Body of pancreas (tissue), 4 donors: ENCODE measurements around the gene GNG12. TPM values are rescaled to one million over a fixed set of nuclear protein-coding genes. Genes with fewer than 3 reads are reported as not detected.

Experiments
- ATAC-seq: fragments of 150-250 bp; one replicate; pipeline ENCODE4 v1.9.1; 2016
- DNase-seq, 4 donors: peaks; one replicate each; pipeline ENCODE4 v3.0.0-alpha.2; 2019
- H3K27ac ChIP-seq, 4 donors: fragments of 200-600 bp; sonication (generic); 1 replicate in 3 of 4; 2 replicates in 1 of 4; pipeline versions ENCODE4 v1.5.1 to v1.6.1; 2016 to 2019; ENCODE audit warnings: mild to moderate bottlenecking in 1 of 4, mixed read lengths in 1 of 4, moderate library complexity in 1 of 4
- H3K27me3 ChIP-seq, 2 donors: fragments of 200-600 bp; sonication (generic); one replicate each; pipeline ENCODE4 v1.6.0; 2016; ENCODE audit warnings: mild to moderate bottlenecking in 1 of 2
- H3K36me3 ChIP-seq, 2 donors: fragments of 200-600 bp; sonication (generic); replicated peaks in 1 of 2; 2 replicates each; pipeline ENCODE4 v1.5.1; 2016; ENCODE audit warnings: low read depth in 2 of 2; ENCODE audit not compliant: insufficient read depth in 1 of 2
- H3K4me1 ChIP-seq: fragments of 200-600 bp; sonication (generic); one replicate; pipeline ENCODE4 v1.6.0; 2016
- H3K4me3 ChIP-seq, 2 donors: fragments of 200-600 bp; sonication (generic); 1 replicate in 1 of 2; 2 replicates in 1 of 2; pipeline ENCODE4 v1.5.1; 2016 to 2019
- H3K9me3 ChIP-seq, 3 donors: fragments of 200-600 bp; sonication (generic); 1 replicate in 2 of 3; 2 replicates in 1 of 3; pipeline ENCODE4 v1.5.1; 2016
- POLR2A ChIP-seq, 3 donors: fragments of 450-650 bp; IDR thresholded peaks; one replicate each; pipeline ENCODE4 v1.6.1; 2016; ENCODE audit warnings: antibody characterized with exemption in 3 of 3, mild to moderate bottlenecking in 2 of 3
- WGBS, 2 donors: methylation state at CpG; one replicate each; pipeline ENCODE4 v1.1.5; 2017; 5-methylcytosine and 5-hydroxymethylcytosine counted together
- intact Hi-C: fragments of 100-400 bp; cut with DNase I; formaldehyde crosslinking; loops from one replicate; pipeline ENCODE4 v1.15.1; 2023
- total RNA-seq, 2 donors: library from RNA; depleted of rRNA; stranded (reverse); fragments of >200 nt; gene quantifications; one replicate each; pipeline ENCODE4 v1.1.0, GENCODE V29; 2016
- TF ChIP-seq, protein P1 (sequence below), 7 experiments: fragments of 450-650 bp in 4 of 7; fragments of 200-600 bp in 3 of 7; sonication (generic) in 3 of 7; IDR thresholded peaks; one replicate each; pipeline ENCODE4 v1.5.1; 2016 to 2019; ENCODE audit warnings: antibody characterized with exemption in 7 of 7

The GNG12 gene
- total RNA-seq, 2 donors from 2014 or later: 26.4 to 42.3 TPM

DNA sequence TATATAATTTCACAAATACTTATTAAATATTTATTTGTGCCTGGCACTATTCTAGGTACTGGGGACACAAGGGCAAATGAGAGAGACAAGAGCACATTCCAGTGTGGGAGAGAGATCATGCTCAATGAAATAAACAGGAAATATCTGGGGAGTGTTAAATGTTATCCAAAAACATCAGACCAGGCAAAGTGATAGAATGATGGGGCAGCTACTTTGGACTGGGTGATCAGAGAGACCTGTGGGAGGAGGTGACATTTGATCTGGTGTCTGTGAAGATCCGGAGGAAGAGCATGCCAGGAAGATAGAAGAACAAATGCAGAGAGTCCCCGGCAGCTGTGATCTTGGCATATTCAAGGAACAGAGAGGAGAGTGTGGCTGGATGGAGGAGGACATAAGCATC is 27.5 kb upstream of the GNG12 start:
- ATAC-seq: no peak
- Histone ChIP-seq H3K4me1 (no peaks in the 10 kb centered on the region), H3K27me3 (no peaks in the 10 kb centered on the region), H3K4me3 (no peak overlapping the region), H3K36me3 (no peaks in the 10 kb centered on the region), H3K9me3 (no peaks in the 10 kb centered on the region), H3K27ac (no peak overlapping the region)
- TF ChIP-seq, protein P1, sequence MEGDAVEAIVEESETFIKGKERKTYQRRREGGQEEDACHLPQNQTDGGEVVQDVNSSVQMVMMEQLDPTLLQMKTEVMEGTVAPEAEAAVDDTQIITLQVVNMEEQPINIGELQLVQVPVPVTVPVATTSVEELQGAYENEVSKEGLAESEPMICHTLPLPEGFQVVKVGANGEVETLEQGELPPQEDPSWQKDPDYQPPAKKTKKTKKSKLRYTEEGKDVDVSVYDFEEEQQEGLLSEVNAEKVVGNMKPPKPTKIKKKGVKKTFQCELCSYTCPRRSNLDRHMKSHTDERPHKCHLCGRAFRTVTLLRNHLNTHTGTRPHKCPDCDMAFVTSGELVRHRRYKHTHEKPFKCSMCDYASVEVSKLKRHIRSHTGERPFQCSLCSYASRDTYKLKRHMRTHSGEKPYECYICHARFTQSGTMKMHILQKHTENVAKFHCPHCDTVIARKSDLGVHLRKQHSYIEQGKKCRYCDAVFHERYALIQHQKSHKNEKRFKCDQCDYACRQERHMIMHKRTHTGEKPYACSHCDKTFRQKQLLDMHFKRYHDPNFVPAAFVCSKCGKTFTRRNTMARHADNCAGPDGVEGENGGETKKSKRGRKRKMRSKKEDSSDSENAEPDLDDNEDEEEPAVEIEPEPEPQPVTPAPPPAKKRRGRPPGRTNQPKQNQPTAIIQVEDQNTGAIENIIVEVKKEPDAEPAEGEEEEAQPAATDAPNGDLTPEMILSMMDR (IDR thresholded peaks at IDR 0.05): no peak
- no peak for TF ChIP-seq POLR2A (IDR thresholded peaks at IDR 0.05)
- 75 to 87% methylated on average over 2 of the region's 2 CpGs for WGBS, 2 donors
- no peak for DNase-seq
- intact Hi-C loops: no loop called here

- Histone ChIP-seq H3K4me3 (no peak overlapping the region), H3K27me3 (no peaks in the 10 kb centered on the region), H3K27ac (no peak overlapping the region), H3K4me1 (no peaks in the 10 kb centered on the region), H3K36me3 (no peaks in the 10 kb centered on the region), H3K9me3 (no peaks in the 10 kb centered on the region)
- TF ChIP-seq, protein P1 (IDR thresholded peaks at IDR 0.05): no peak
- no peak for TF ChIP-seq POLR2A (IDR thresholded peaks at IDR 0.05)
- WGBS, 2 donors: 74 to 87% methylated on average over 4 of the region's 4 CpGs
- intact Hi-C loops: no loop called here
- no peak for ATAC-seq
- DNase-seq: no peak
Observed at GRCh38 chr1:67856921-67857320, 23.7 kb upstream of the GNG12 start.

- Histone ChIP-seq H3K27ac (no peak overlapping the region), H3K9me3 (no peaks in the 10 kb centered on the region), H3K4me1 (peaks cover under 1% of the 10 kb centered on the region), H3K4me3 (no peak overlapping the region), H3K36me3 (no peaks in the 10 kb centered on the region), H3K27me3 (no peaks in the 10 kb centered on the region)
- intact Hi-C loops: no loop called here
- DNase-seq: no peak
- WGBS, 2 donors: 68 to 83% methylated on average over 2 of the region's 2 CpGs
- ATAC-seq: no peak
- TF ChIP-seq, protein P1 (IDR thresholded peaks at IDR 0.05): no peak
- TF ChIP-seq POLR2A (IDR thresholded peaks at IDR 0.05): no peak
Observed at GRCh38 chr1:67855961-67856360, 22.7 kb upstream of the GNG12 start.

DNA sequence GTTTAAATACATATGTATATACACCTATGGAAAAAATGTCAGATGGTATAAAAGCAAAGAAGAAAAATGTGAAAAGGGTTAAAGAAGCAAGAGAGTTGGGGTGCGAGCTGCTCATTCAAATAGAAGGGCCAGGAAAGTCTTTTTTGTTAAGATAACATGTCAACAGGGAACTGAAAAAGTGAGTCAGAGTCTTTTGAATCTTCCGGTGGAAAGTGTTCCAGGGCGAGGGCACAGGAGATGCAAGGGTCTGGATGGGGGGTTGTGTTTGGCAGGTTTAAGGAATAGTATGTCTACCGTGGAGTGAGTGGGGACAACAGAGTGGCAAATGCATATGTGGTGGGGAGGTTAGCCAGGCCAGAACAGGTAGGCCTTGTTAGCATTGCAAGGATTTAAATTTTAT is 22.2 kb upstream of the GNG12 start:
- no peaks in the 10 kb centered on the region for H3K36me3 ChIP-seq
- H3K27me3 ChIP-seq: no peaks in the 10 kb centered on the region
- no peak for DNase-seq
- ATAC-seq: no peak
- H3K4me1 ChIP-seq: peaks cover 6% of the 10 kb centered on the region
- intact Hi-C loops: no loop called here
- 58 to 59% methylated on average over 4 of the region's 4 CpGs for WGBS, 2 donors
- no peaks in the 10 kb centered on the region for H3K9me3 ChIP-seq
- no peak overlapping the region for H3K4me3 ChIP-seq
- TF ChIP-seq, protein P1 (IDR thresholded peaks at IDR 0.05): no peak
- no peak for TF ChIP-seq POLR2A (IDR thresholded peaks at IDR 0.05)
- H3K27ac ChIP-seq: no peak overlapping the region

GRCh38 chr1:67853704-67854103 is 20.4 kb upstream of the GNG12 start:
- Histone ChIP-seq H3K4me1 (peaks cover 6% of the 10 kb centered on the region), H3K36me3 (no peaks in the 10 kb centered on the region), H3K27ac (no peak overlapping the region), H3K9me3 (no peaks in the 10 kb centered on the region), H3K4me3 (no peak overlapping the region), H3K27me3 (no peaks in the 10 kb centered on the region)
- 36 to 50% methylated on average over 2 of the region's 2 CpGs for WGBS, 2 donors
- no peak for TF ChIP-seq POLR2A (IDR thresholded peaks at IDR 0.05)
- TF ChIP-seq, protein P1 (IDR thresholded peaks at IDR 0.05): peak; percentile 18 to 69 (median 55)
- intact Hi-C loops: loop anchor here (5.0 kb wide), 1 partner anchor 259 kb away; no protein-coding TSS in a partner anchor
- DNase-seq (peak; percentile 48 to 67 (median 55)), ATAC-seq (peak; percentile 62)
